HepG2 (cell line): ENCODE data around the gene RCAN2. TPM values are rescaled to one million over a fixed set of nuclear protein-coding genes. Genes with fewer than 3 reads are reported as not detected.

ENCODE experiments used
- ATAC-seq: fragments of 200-7000 bp; cut with Tn5 transposase; 3 replicates; pipeline ENCODE4 v1.9.1; 2020; ENCODE audit warnings: mild to moderate bottlenecking, moderate library complexity
- BruUV-seq: library from RNA; stranded (reverse); fragments of 400-500 nt; replicated peaks from 2 replicates; lab custom pipeline; 2021; lab: Mats Ljungman, UMichigan
- CTCF ChIA-PET: fragments of 300-600 bp; formaldehyde crosslinking; extraction: SDS; loops from one replicate; lab custom pipeline; 2021; ENCODE audit warnings: low total read pairs, inconsistent platforms, low intra/inter-chr PET ratio; lab: Yijun Ruan, JAX
- POLR2A ChIA-PET: fragments of 350-600 bp; sonication (Branson Sonifier 250); formaldehyde crosslinking; loops from one replicate; lab custom pipeline; 2020; ENCODE audit warnings: antibody characterized with exemption, inconsistent platforms; lab: Yijun Ruan, JAX
- DNase-seq: peaks from one replicate; pipeline ENCODE4 v3.0.0-alpha.2; 2015; ENCODE audit warnings: low spot score
- FAIRE-seq: peaks from 3 replicates; lab custom pipeline; 2011; peaks lifted over from hg19 to GRCh38; lab: Jason Lieb, UNC
- H2AFZ ChIP-seq: one replicate; pipeline ENCODE4 v1.6.1; 2011; ENCODE audit warnings: low read length, inconsistent platforms
- H3K27ac ChIP-seq: fragments of 300-600 bp; 3 replicates; pipeline ENCODE4 v1.8.0; 2011; ENCODE audit warnings: mixed run types, mild to moderate bottlenecking, mixed read lengths, low read length, inconsistent platforms; ENCODE audit not compliant: insufficient read depth; ENCODE audit errors: extremely low read length
- H3K27me3 ChIP-seq, 2 experiments: fragments of 200-600 bp in 1 of 2; 2 replicates in 1 of 2; 3 replicates in 1 of 2; pipeline versions ENCODE4 v1.6.0 to v1.8.0; 2011; ENCODE audit warnings: low read length in 2 of 2, mild to moderate bottlenecking in 2 of 2, moderate library complexity in 2 of 2, inconsistent platforms in 1 of 2; ENCODE audit not compliant: insufficient read depth in 2 of 2, control insufficient read depth in 1 of 2
- H3K36me3 ChIP-seq, 2 experiments: fragments of 200-600 bp in 1 of 2; replicated peaks in 1 of 2; 2 replicates in 1 of 2; 3 replicates in 1 of 2; pipeline versions ENCODE4 v1.5.1 to v1.8.0; 2011; ENCODE audit warnings: low read length in 2 of 2, inconsistent platforms in 1 of 2; ENCODE audit not compliant: insufficient read depth in 2 of 2, control insufficient read depth in 1 of 2
- H3K4me1 ChIP-seq: 2 replicates; pipeline ENCODE4 v1.5.1; 2012; ENCODE audit warnings: low read length, inconsistent platforms; ENCODE audit not compliant: insufficient read depth
- H3K4me2 ChIP-seq: 2 replicates; pipeline ENCODE4 v1.6.0; 2011; ENCODE audit warnings: low read depth, low read length, inconsistent platforms
- H3K4me3 ChIP-seq, 3 experiments: fragments of 200-600 bp in 1 of 3; sonication (generic), shearing (Covaris generic) in 1 of 3; replicated peaks in 1 of 3; 2 replicates each; pipeline ENCODE4 v1.5.1; 2011 to 2016; ENCODE audit warnings: low read length in 3 of 3, inconsistent platforms in 2 of 3, low read depth in 2 of 3, mild to moderate bottlenecking in 2 of 3, control low read depth in 1 of 3, mixed read lengths in 1 of 3; ENCODE audit not compliant: insufficient read depth in 1 of 3
- H3K79me2 ChIP-seq: one replicate; pipeline ENCODE4 v1.6.1; 2011; ENCODE audit warnings: low read length, inconsistent platforms; ENCODE audit not compliant: insufficient read depth
- H3K9ac ChIP-seq: 2 replicates; pipeline ENCODE4 v1.6.0; 2011; ENCODE audit warnings: mild to moderate bottlenecking, low read depth, low read length, inconsistent platforms; ENCODE audit not compliant: insufficient read depth
- H3K9me3 ChIP-seq: 2 replicates; pipeline ENCODE4 v1.5.1; 2012; ENCODE audit warnings: mild to moderate bottlenecking, low read length
- H4K20me1 ChIP-seq: 2 replicates; pipeline ENCODE4 v1.6.0; 2011; ENCODE audit warnings: inconsistent platforms, mild to moderate bottlenecking, low read length, moderate library complexity; ENCODE audit not compliant: insufficient read depth
- PAWR ChIP-seq: sonication (generic); formaldehyde crosslinking; IDR thresholded peaks from 2 replicates; pipeline ENCODE4 v1.4.0; 2020; ENCODE audit warnings: missing genetic modification reagents, mild to moderate bottlenecking, borderline replicate concordance
- PRPF4 ChIP-seq: fragments of 200-400 bp; formaldehyde crosslinking; IDR thresholded peaks from 2 replicates; pipeline ENCODE4 v1.6.1; 2016; ENCODE audit warnings: low read length, low read depth; ENCODE audit not compliant: poor library complexity, severe bottlenecking
- SATB2 ChIP-seq: sonication (generic); formaldehyde crosslinking; IDR thresholded peaks from 2 replicates; pipeline ENCODE4 v1.5.0; 2020; ENCODE audit warnings: missing genetic modification reagents
- WIZ ChIP-seq: sonication (generic); formaldehyde crosslinking; IDR thresholded peaks from 2 replicates; pipeline ENCODE4 v1.5.1; 2020; ENCODE audit warnings: mild to moderate bottlenecking, missing genetic modification reagents
- ZNF10 ChIP-seq: sonication (generic); formaldehyde crosslinking; IDR thresholded peaks from 2 replicates; pipeline ENCODE4 v1.4.0; 2020; ENCODE audit warnings: mild to moderate bottlenecking, low read depth, missing genetic modification reagents, borderline replicate concordance
- ZSCAN21 ChIP-seq: sonication (generic); formaldehyde crosslinking; IDR thresholded peaks from 2 replicates; pipeline ENCODE4 v1.8.0; 2022; ENCODE audit warnings: mild to moderate bottlenecking, missing genetic modification reagents, moderate library complexity, borderline replicate concordance
- WGBS: methylation state at CpG from one replicate; pipeline ENCODE4 v1.1.6; 2017; ENCODE audit warnings: low lambda C conversion rate; 5-methylcytosine and 5-hydroxymethylcytosine counted together
- in situ Hi-C: cut with HindIII; loops from 2 replicates; pipeline ENCODE4 v1.10.0; 2017; ENCODE audit warnings: low pct_unique_long_range_greater_than_20kb; ENCODE audit not compliant: extremely low pct_ligation_motif_present
- intact Hi-C: fragments of 100-400 bp; cut with micrococcal nuclease; formaldehyde crosslinking; loops from one replicate; pipeline ENCODE4 v1.10.0; 2022; ENCODE audit not compliant: unreplicated experiment
- polyA plus RNA-seq, 8 experiments: library from polyadenylated mRNA; depleted of rRNA in 3 of 8; stranded (reverse) in 7 of 8; unstranded in 1 of 8; fragments of >200 nt; fragmentation: Illumina TruSeq in 4 of 8; extraction: Trizol in 4 of 8; gene quantifications; 2 replicates each; pipeline versions ENCODE4 v1.2.1 to v1.2.3, GENCODE V29; 2011 to 2016; ENCODE audit warnings: low read depth in 4 of 8, missing spikeins in 1 of 8, mixed read lengths in 1 of 8; ENCODE audit not compliant: insufficient read depth in 1 of 8
- total RNA-seq, 5 experiments: library from RNA; depleted of rRNA; stranded (reverse); fragments of >200 nt; fragmentation: Illumina TruSeq; extraction: Trizol; gene quantifications; 2 replicates each; pipeline ENCODE4 v1.2.3, GENCODE V29; 2016; ENCODE audit warnings: low read depth in 1 of 5
- TF ChIP-seq, protein P1 (sequence below): sonication (generic); formaldehyde crosslinking; IDR thresholded peaks from 2 replicates; pipeline ENCODE4 v1.8.1; 2023; ENCODE audit warnings: missing genetic modification reagents, mild to moderate bottlenecking, borderline replicate concordance
- TF ChIP-seq, protein P2 (sequence below): sonication (generic); formaldehyde crosslinking; IDR thresholded peaks from 2 replicates; pipeline ENCODE4 v1.4.0; 2020; ENCODE audit warnings: mild to moderate bottlenecking, missing genetic modification reagents
- TF ChIP-seq, protein P3 (sequence below): fragments of 450-650 bp; IDR thresholded peaks from 2 replicates; pipeline ENCODE4 v1.6.1; 2017; ENCODE audit warnings: mild to moderate bottlenecking
- TF ChIP-seq, protein P4 (sequence below): sonication (generic); formaldehyde crosslinking; IDR thresholded peaks from 2 replicates; pipeline ENCODE4 v1.8.0; 2023; ENCODE audit warnings: mild to moderate bottlenecking, missing genetic modification reagents

RCAN2 gene
- total and polyA plus RNA-seq, 2 of the 13 experiments (the other 11 are each of a cell fraction or from before 2014, with no cell fraction given) = not detected

DNA sequence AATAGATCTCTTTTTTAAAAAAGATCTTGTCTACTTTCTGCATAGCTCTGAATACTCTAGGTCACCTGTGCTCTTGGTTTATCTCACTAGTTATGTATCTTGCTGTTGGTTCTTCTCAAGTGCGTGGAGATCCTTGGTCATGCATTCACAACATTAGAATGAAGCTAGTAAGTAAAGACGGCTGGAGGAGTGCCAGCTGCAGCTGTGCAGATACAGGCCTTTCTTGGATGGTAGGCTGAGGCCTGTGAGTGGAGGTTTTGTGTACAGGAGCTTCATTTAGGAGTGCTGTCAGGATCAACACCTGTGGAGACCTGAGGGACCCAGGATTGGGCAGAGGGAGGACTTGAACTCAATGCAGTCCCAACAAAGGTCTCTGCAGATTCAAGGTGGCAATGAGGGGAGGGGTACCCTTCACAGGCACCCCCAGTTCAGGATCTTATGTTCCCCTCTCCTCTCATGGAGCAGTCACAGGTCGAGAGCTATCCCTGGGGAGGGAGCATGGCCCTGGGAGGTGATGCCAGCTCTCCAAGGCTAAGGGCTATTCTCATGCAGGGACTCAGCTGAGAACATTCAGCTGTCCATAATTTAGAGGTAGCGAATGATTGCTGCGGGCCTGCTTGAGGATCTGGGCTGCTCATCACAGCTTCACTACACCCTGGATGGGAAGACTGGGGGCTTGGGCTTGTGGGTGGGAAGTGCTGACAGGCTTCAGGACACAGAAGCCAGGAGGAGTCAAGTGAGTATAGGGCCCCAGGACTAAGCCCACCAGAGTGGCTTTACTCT, 221.6 kb downstream of the RCAN2 start:
- under 1% methylated on average over 5 of the region's 5 CpGs for whole genome bisulfite sequencing
- ChIA-PET POLR2A (no interaction called here), CTCF (no interaction called here)
- intact Hi-C loops = no loop called here
- H3K4me3 ChIP-seq = no peak overlapping the region
- no peaks in the 10 kb centered on the region for H3K79me2 ChIP-seq
- no peak for FAIRE-seq
- no peaks in the 10 kb centered on the region for H3K27me3 ChIP-seq
- no peaks in the 10 kb centered on the region for H3K9me3 ChIP-seq
- H4K20me1 ChIP-seq = no peaks in the 10 kb centered on the region
- no peak overlapping the region for H3K9ac ChIP-seq
- no peak overlapping the region for H2AFZ ChIP-seq
- no peak for ATAC-seq
- H3K27ac ChIP-seq = no peak overlapping the region
- in situ Hi-C loops = no loop called here
- no peaks in the 10 kb centered on the region for H3K36me3 ChIP-seq
- H3K4me1 ChIP-seq = no peaks in the 10 kb centered on the region
- no peak for DNase-seq
- BruUV-seq = no TSS peak
- no peak overlapping the region for H3K4me2 ChIP-seq
- TF ChIP-seq, protein P1, sequence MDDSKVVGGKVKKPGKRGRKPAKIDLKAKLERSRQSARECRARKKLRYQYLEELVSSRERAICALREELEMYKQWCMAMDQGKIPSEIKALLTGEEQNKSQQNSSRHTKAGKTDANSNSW (CRISPR knock-in tag) = no peak
- TF ChIP-seq SATB2 (CRISPR knock-in tag) (no peak), ZSCAN21 (CRISPR knock-in tag) (no peak), PRPF4 (no peak), WIZ (no peak), ZNF10 (CRISPR knock-in tag) (no peak), PAWR (no peak)
- TF ChIP-seq, protein P2, sequence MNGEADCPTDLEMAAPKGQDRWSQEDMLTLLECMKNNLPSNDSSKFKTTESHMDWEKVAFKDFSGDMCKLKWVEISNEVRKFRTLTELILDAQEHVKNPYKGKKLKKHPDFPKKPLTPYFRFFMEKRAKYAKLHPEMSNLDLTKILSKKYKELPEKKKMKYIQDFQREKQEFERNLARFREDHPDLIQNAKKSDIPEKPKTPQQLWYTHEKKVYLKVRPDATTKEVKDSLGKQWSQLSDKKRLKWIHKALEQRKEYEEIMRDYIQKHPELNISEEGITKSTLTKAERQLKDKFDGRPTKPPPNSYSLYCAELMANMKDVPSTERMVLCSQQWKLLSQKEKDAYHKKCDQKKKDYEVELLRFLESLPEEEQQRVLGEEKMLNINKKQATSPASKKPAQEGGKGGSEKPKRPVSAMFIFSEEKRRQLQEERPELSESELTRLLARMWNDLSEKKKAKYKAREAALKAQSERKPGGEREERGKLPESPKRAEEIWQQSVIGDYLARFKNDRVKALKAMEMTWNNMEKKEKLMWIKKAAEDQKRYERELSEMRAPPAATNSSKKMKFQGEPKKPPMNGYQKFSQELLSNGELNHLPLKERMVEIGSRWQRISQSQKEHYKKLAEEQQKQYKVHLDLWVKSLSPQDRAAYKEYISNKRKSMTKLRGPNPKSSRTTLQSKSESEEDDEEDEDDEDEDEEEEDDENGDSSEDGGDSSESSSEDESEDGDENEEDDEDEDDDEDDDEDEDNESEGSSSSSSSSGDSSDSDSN (CRISPR knock-in tag) = no peak
- TF ChIP-seq, protein P3, sequence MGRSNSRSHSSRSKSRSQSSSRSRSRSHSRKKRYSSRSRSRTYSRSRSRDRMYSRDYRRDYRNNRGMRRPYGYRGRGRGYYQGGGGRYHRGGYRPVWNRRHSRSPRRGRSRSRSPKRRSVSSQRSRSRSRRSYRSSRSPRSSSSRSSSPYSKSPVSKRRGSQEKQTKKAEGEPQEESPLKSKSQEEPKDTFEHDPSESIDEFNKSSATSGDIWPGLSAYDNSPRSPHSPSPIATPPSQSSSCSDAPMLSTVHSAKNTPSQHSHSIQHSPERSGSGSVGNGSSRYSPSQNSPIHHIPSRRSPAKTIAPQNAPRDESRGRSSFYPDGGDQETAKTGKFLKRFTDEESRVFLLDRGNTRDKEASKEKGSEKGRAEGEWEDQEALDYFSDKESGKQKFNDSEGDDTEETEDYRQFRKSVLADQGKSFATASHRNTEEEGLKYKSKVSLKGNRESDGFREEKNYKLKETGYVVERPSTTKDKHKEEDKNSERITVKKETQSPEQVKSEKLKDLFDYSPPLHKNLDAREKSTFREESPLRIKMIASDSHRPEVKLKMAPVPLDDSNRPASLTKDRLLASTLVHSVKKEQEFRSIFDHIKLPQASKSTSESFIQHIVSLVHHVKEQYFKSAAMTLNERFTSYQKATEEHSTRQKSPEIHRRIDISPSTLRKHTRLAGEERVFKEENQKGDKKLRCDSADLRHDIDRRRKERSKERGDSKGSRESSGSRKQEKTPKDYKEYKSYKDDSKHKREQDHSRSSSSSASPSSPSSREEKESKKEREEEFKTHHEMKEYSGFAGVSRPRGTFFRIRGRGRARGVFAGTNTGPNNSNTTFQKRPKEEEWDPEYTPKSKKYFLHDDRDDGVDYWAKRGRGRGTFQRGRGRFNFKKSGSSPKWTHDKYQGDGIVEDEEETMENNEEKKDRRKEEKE = no peak
- TF ChIP-seq, protein P4, sequence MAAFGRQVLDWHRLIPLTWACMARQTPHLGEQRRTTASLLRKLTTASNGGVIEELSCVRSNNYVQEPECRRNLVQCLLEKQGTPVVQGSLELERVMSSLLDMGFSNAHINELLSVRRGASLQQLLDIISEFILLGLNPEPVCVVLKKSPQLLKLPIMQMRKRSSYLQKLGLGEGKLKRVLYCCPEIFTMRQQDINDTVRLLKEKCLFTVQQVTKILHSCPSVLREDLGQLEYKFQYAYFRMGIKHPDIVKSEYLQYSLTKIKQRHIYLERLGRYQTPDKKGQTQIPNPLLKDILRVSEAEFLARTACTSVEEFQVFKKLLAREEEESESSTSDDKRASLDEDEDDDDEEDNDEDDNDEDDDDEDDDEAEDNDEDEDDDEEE (CRISPR knock-in tag) = no peak
